Measurements from ENCODE around the gene EPN1. TPM values are rescaled to one million over a fixed set of nuclear protein-coding genes. Genes with fewer than 3 reads are reported as not detected.
A peak's percentile ranks its signal among the peaks of the same experiment; 100 is the strongest.

EPN1 gene
- total RNA-seq, 4 donors from 2014 or later: 52.1 to 168 (median 77.4) TPM

- TF ChIP-seq CTCF (IDR thresholded peaks at IDR 0.05) (no peak), POLR2A (IDR thresholded peaks at IDR 0.05) (no peak)
- Histone ChIP-seq H3K27ac (peak overlapping the region; percentile 77 to 91 (median 84)), H3K27me3 (no peaks in the 10 kb centered on the region), H3K36me3 (peaks cover 0 to 37% (median 5%) of the 10 kb centered on the region in 3 donors), H3K9me3 (no peaks in the 10 kb centered on the region), H3K4me3 (peak overlapping the region; percentile 61 to 97 (median 90)), H3K4me1 (peaks cover 38 to 75% (median 42%) of the 10 kb centered on the region in 3 donors)
- DNase-seq: no peak
- 28 to 39% methylated on average over 13 of the region's 14 CpGs for WGBS, 2 donors
- intact Hi-C loops (cut with DNase I): no loop called here
Observed at GRCh38 chr19:55646889-55647731, 27.9 kb upstream of the EPN1 start.

- DNase-seq: no peak
- Histone ChIP-seq H3K27ac (peak within 1 kb of the TSS; percentile 77 to 91 (median 84)), H3K9me3 (no peaks in the 10 kb centered on the region), H3K4me3 (peak within 1 kb of the TSS; percentile 61 to 97 (median 90)), H3K4me1 (peaks cover 30 to 75% (median 35%) of the 10 kb centered on the region in 3 donors), H3K36me3 (peaks cover 0 to 45% (median 5%) of the 10 kb centered on the region in 3 donors), H3K27me3 (no peaks in the 10 kb centered on the region)
- WGBS, 2 donors: 9 to 10% methylated on average over 4 to 10 of the region's 87 CpGs
- TF ChIP-seq CTCF (IDR thresholded peaks at IDR 0.05) (peak in 1 of 6 experiments; percentile 15), POLR2A (IDR thresholded peaks at IDR 0.05) (peak in 1 of 4 donors; percentile 14)
- intact Hi-C loops (cut with DNase I): no loop called here
Observed at GRCh38 chr19:55647732-55648584, 27.1 kb upstream of the EPN1 start, which contains the start of gene CCDC106. CCDC106 (plus strand) TSS chr19:55648212; CDS start chr19:55649047, 835 bp downstream.

GRCh38 chr19:55648585-55649267 lies 26.3 kb upstream of the EPN1 start:
- H3K4me1 ChIP-seq: peaks cover 31 to 75% (median 37%) of the 10 kb centered on the region in 3 donors
- no peaks in the 10 kb centered on the region for H3K27me3 ChIP-seq
- no peak for DNase-seq
- peak overlapping the region; percentile 77 to 91 (median 84) for H3K27ac ChIP-seq
- TF ChIP-seq POLR2A (IDR thresholded peaks at IDR 0.05): no peak
- TF ChIP-seq CTCF (IDR thresholded peaks at IDR 0.05): no peak
- WGBS, 2 donors: 8 to 41% methylated on average over 5 to 10 of the region's 25 CpGs
- peaks cover 0 to 46% (median 5%) of the 10 kb centered on the region in 3 donors for H3K36me3 ChIP-seq
- intact Hi-C loops (cut with DNase I): no loop called here
- no peaks in the 10 kb centered on the region for H3K9me3 ChIP-seq
- peak overlapping the region; percentile 61 to 97 (median 90) for H3K4me3 ChIP-seq

- Histone ChIP-seq H3K27me3 (no peaks in the 10 kb centered on the region), H3K36me3 (peaks cover 0 to 44% (median 5%) of the 10 kb centered on the region in 3 donors), H3K4me3 (peak overlapping the region in 2 of 4 donors; percentile 87 to 94), H3K27ac (peak overlapping the region in 2 of 4 donors; percentile 87 to 91), H3K9me3 (no peaks in the 10 kb centered on the region), H3K4me1 (peaks cover 25 to 67% (median 31%) of the 10 kb centered on the region in 3 donors)
- intact Hi-C loops (cut with DNase I): no loop called here
- 90 to 91% methylated on average over 4 to 5 of the region's 17 CpGs for WGBS, 2 donors
- TF ChIP-seq CTCF (IDR thresholded peaks at IDR 0.05) (no peak), POLR2A (IDR thresholded peaks at IDR 0.05) (no peak)
- no peak for DNase-seq
Observed at GRCh38 chr19:55649268-55650125, 25.5 kb upstream of the EPN1 start.
